K562 (cell line): ENCODE results near the gene IRX2. TPM values are rescaled to one million over a fixed set of nuclear protein-coding genes. Genes with fewer than 3 reads are reported as not detected.

Source experiments
- BACH1 ChIP-seq: fragments of 200-800 bp; sonication (Bioruptor generic); IDR thresholded peaks from 2 replicates; pipeline ENCODE4 v1.6.1; 2016; ENCODE audit warnings: missing genetic modification characterization, missing compliant biosample characterization
- CAMTA2 ChIP-seq: fragments of 250-450 bp; sonication (Bioruptor Pico); conservative IDR thresholded peaks from 2 replicates; pipeline ENCODE4 v1.5.1; 2022
- CXXC5 ChIP-seq: fragments of 250-450 bp; sonication (Bioruptor Pico); IDR thresholded peaks from 2 replicates; pipeline ENCODE4 v1.8.0; 2022; ENCODE audit warnings: inconsistent platforms, mild to moderate bottlenecking, moderate library complexity
- GTF2E2 ChIP-seq: fragments of 200-800 bp; sonication (Bioruptor generic); IDR thresholded peaks from 2 replicates; pipeline ENCODE4 v1.6.1; 2016; ENCODE audit warnings: missing genetic modification characterization, missing compliant biosample characterization
- STAG1 ChIP-seq: sonication (generic); formaldehyde crosslinking; IDR thresholded peaks from 2 replicates; pipeline ENCODE4 v1.5.0; 2020; ENCODE audit warnings: missing genetic modification reagents, borderline replicate concordance
- STAT6 ChIP-seq: sonication (generic); formaldehyde crosslinking; IDR thresholded peaks from 2 replicates; pipeline ENCODE4 v1.8.1; 2023; ENCODE audit warnings: mild to moderate bottlenecking, missing genetic modification reagents
- TAF7 ChIP-seq: fragments of 450-650 bp; IDR thresholded peaks from 2 replicates; pipeline ENCODE4 v1.6.1; 2016; ENCODE audit warnings: missing genetic modification characterization, missing compliant biosample characterization
- TCF3 ChIP-seq: sonication (generic); formaldehyde crosslinking; IDR thresholded peaks from 2 replicates; pipeline ENCODE4 v1.4.0; 2020; ENCODE audit warnings: mild to moderate bottlenecking, missing genetic modification reagents
- ZBTB11 ChIP-seq, 3 experiments: fragments of 200-800 bp in 1 of 3; fragments of 250-450 bp in 1 of 3; fragments of 450-650 bp in 1 of 3; sonication (Bioruptor Pico) in 1 of 3; sonication (Bioruptor generic) in 1 of 3; formaldehyde crosslinking in 1 of 3; IDR thresholded peaks; 2 replicates each; pipeline versions ENCODE4 v1.6.1 to v1.8.0; 2016 to 2022; ENCODE audit warnings: mild to moderate bottlenecking in 2 of 3, missing genetic modification characterization in 2 of 3, missing compliant biosample characterization in 1 of 3, moderate library complexity in 1 of 3
- ZKSCAN1 ChIP-seq: fragments of 150-350 bp; IDR thresholded peaks from 2 replicates; pipeline ENCODE4 v1.6.1; 2016; ENCODE audit warnings: low read depth, low read length
- ZNF316 ChIP-seq: fragments of 450-650 bp; IDR thresholded peaks from 2 replicates; pipeline ENCODE4 v1.6.1; 2016
- ZNF407 ChIP-seq: fragments of 450-650 bp; IDR thresholded peaks from 2 replicates; pipeline ENCODE4 v1.6.1; 2016; ENCODE audit warnings: low read depth
- polyA plus RNA-seq, 8 experiments: library from polyadenylated mRNA; depleted of rRNA in 4 of 8; stranded (reverse) in 5 of 8; unstranded in 3 of 8; fragments of >200 nt; fragmentation: Nextera tagmentation in 2 of 8; fragmentation: Illumina TruSeq in 1 of 8; extraction: Ambion mirVana in 2 of 8; extraction: Trizol in 1 of 8; gene quantifications; 2 replicates each; pipeline versions ENCODE4 v1.2.1 to v1.2.3, GENCODE V29; 2011 to 2014; ENCODE audit warnings: inconsistent platforms in 1 of 8, missing spikeins in 1 of 8
- total RNA-seq, 7 experiments: library from RNA; depleted of rRNA in 6 of 7; stranded (reverse); fragments of >200 nt in 6 of 7; fragmentation: Illumina TruSeq in 2 of 7; extraction: Trizol in 2 of 7; gene quantifications; 2 replicates each; pipeline versions ENCODE4 v1.2.1 to v1.2.3, GENCODE V29; 2011 to 2021; ENCODE audit warnings: low replicate concordance in 1 of 7

Gene IRX2
- total and polyA plus RNA-seq, 9 of the 15 experiments (the other 6 are each of a cell fraction or from before 2014, with no cell fraction given), result 0.13 TPM; not detected in 8

GRCh38 chr5:2776337-2777302 is 25.1 kb upstream of the IRX2 start (continued):
- TF ChIP-seq ZNF407, result no peak
- TF ChIP-seq STAT6 (CRISPR knock-in tag), result no peak
- TF ChIP-seq CAMTA2, result no peak
- no peak for TF ChIP-seq ZKSCAN1
- no peak for TF ChIP-seq BACH1 (tag)
- TF ChIP-seq CXXC5 (CRISPR knock-in tag), result no peak
- TF ChIP-seq TCF3 (CRISPR knock-in tag), result no peak
- TF ChIP-seq ZNF316, result peak; percentile 77
- no peak for TF ChIP-seq GTF2E2
- no peak for TF ChIP-seq ZBTB11 (CRISPR knock-in tag; IDR thresholded peaks at IDR 0.05)
- TF ChIP-seq STAG1 (CRISPR knock-in tag), result no peak
- no peak for TF ChIP-seq TAF7 (tag)
